LNCAP (cell line): ENCODE measurements around the gene DSCAML1.

Source experiments
- CTCF ChIP-seq: fragments of 450-650 bp; IDR thresholded peaks from 2 replicates; pipeline ENCODE4 v1.5.1; 2017; ENCODE audit warnings: mild to moderate bottlenecking

The DSCAML1 gene

GRCh38 chr11:117629146-117629545, 167.9 kb downstream of the DSCAML1 start:
- TF ChIP-seq CTCF: no peak

- TF ChIP-seq CTCF: no peak
Observed at GRCh38 chr11:117627259-117627658, 169.8 kb downstream of the DSCAML1 start.

GRCh38 chr11:117626576-117626975, 170.4 kb downstream of the DSCAML1 start:
- no peak for TF ChIP-seq CTCF

- TF ChIP-seq CTCF: no peak
Observed at GRCh38 chr11:117625237-117625636, 171.8 kb downstream of the DSCAML1 start.

GRCh38 chr11:117623831-117624271, 173.2 kb downstream of the DSCAML1 start:
- TF ChIP-seq CTCF: no peak

- peak; percentile 70 for TF ChIP-seq CTCF
Observed at GRCh38 chr11:117621226-117621625, 175.8 kb downstream of the DSCAML1 start.

- TF ChIP-seq CTCF: no peak
Observed at GRCh38 chr11:117620659-117621058, 176.4 kb downstream of the DSCAML1 start.

- TF ChIP-seq CTCF: no peak
Observed at GRCh38 chr11:117620086-117620485, 176.9 kb downstream of the DSCAML1 start.
